Kidney capillary endothelial cell (primary cell): Measurements from ENCODE around the gene NHSL2.
A peak's percentile ranks its signal among the peaks of the same experiment; 100 is the strongest.
"Not testable (repeated sequence)": the region's sequence is repeated elsewhere in the genome, so short reads cannot be mapped to it uniquely, and the experiment has no call there.

ENCODE experiments used
- DNase-seq: peaks from one replicate; pipeline ENCODE4 v3.0.0-alpha.2; 2018; ENCODE audit warnings: low spot score

Gene NHSL2

DNA sequence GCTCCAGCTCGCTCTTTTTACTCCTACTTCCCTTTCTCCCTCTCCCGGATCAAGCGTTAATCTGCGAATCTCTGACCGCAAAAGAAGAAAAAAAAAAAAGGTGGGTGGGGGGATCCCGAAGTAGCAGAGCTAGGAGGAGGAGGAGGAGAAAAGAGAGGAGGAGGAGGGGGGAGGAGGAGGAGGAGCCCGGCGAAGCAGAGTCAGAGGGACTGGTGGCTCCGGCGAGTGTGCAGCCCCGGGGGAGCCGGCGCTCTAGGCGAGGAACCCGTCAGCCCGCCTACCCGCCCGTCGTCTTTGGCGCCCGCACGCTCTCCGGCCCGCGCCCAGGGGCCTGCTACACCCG, at the start of gene NHSL2:
TSS of gene NHSL2 (plus strand) at position 203 of the 343 bp plus-strand sequence.
- DNase-seq: no peak

DNA sequence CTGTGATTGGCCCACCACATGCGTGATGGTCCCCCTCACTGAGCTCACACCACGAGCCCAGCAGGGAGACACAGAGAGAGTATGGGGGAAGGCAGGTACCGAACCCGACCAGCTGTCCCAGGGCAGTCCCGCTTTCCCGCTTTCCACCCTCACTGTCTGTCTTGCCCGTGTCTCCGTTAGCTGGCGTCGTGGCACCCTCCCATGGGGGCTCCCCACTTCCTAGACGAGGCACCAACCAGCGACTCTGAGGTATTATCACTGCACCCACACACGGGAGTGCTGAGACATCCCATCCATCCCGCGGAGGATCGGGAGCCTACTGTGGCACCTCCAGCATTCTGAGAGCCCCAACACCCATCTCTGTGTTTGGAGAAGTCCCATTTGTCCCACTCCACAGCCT, 43.0 kb upstream of the NHSL2 start:
- DNase-seq: no peak

GRCh38 chrX:71869566-71869965, 41.1 kb upstream of the NHSL2 start:
- not testable (repeated sequence) for DNase-seq

DNA sequence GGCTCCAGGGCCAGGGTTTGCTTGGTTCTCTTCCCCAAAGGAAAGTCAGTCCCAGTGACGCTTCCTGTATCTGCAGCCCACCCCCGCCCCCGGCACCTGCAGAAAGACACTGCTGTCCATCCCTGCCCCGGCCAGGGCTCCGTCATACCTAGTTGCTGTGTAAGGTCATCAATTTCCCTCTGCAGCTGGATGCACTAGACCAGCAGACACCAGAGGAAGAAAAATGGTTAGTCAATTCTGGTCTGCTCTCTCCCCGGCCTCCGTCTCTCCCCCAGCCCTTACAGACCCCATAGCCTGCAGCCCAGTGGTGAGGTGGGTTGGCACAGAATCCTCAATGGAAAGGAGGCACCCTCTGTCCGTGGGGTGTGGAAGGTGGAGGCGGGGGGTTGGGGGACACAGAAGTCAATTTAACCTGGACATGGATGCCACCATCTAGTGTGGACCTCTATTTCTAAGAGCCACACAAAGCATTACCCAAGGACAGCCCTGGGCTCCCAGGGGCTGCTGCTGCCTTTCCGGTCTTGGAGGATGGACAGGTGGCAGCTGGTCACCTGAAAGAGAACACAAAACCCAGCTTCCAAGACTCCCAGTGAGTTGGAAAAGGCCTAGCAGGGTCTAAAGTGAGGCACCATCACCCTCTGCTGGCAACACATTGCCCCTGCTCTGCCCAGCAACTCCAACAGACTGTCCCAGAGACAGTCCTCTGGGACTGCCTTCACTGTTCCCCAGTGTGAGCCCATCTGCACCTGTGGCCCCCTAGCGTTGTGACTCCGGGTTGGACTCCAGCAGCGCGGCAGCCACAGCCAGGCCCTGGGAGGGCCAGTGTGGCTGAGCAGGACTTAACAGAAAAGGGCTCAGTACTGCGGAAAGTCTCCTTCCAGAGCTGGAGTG, 40.2 kb upstream of the NHSL2 start:
- DNase-seq: no peak

GRCh38 chrX:71871367-71871766, 39.3 kb upstream of the NHSL2 start:
- no peak for DNase-seq

DNA sequence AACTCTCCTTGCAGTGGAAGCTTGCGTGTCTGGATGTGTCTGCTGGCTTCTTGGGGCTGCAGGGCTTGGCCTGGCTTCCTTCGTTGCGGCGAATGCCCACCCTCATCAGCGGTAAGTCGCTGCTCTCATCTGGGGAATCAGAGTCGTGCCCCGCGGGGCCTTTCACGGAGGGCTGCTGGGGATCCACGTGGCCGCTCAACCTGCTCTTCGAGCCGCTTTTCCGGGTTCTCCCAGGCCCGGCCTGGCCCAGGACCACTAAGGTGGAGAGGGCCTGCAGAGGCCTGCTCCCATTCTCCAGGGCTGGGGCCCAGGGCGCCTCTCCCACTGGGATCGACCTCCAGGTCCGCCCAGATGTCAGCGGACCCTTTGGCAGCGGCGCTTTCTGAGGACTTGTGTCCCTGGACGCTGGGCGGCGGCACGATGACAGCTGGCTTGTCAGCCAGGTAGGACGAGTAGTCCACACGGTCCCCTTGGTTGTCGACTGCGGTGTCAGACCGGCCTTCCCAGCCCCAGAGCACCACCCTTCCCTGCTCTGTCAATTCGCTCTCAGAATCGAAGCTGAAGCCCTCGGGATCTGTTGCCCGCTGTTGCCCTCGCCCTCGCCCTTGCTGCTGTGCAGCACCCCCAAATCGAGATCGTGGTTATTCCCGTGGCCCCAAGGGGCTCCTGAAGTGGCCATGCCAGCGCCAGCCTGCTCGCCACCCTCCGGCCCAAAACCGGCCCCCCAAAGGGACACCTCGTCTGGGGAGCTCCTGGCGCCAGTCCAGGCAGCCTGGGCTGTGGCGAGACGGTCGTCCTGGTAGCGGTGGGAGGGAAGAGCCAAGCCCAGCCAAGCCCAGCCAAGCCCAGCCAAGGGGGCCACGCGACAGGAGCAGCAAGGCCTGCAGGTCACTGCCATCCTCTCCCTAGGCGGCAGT, 37.8 kb upstream of the NHSL2 start:
- no peak for DNase-seq

- DNase-seq: no peak
These were observed 37.2 kb upstream of the NHSL2 start for GRCh38 chrX:71873459-71873833.

- not testable (repeated sequence) for DNase-seq
These were observed 33.8 kb upstream of the NHSL2 start for GRCh38 chrX:71876841-71877240.

DNA sequence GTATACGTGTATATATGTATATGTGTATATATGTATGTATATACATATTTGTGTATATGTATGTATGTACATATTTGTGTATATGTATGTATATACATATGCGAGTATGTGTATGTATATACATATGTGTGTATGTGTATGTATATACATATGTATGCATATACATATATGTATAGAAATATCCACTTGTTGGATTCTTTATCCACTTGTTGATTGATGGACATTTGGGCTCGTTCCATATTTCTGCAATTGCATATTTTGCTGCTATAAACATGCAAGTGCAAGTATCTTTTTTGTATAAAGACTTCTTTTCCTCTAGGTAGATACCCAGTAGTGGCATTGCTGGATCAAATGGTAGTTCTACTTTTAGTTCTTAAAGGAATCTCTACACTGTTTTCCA, 25.5 kb upstream of the NHSL2 start:
- DNase-seq: no peak

DNA sequence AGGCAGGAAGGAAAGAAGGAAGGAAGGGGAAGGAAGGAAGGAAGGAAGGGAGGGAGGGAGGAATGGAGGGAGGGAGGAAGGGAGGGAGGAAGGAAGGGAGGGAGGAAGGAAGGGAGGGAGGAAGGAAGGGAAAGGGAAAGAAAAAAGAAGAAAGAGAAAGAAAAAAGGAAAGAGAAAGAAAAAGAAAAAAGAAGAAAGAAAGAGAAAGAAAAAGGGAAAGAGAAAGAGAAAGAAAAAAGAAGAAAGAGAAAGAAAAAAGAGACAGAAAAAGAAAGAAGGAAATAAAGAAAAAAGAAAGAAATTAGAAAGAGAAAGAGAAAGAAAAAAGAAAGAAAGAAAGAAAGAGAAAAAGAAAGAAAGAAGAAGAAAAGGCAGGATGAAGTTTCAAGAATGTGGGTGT, 15.0 kb upstream of the NHSL2 start:
- no peak for DNase-seq

- no peak for DNase-seq
These were observed 4.5 kb upstream of the NHSL2 start for GRCh38 chrX:71906144-71906543.

- no peak for DNase-seq
These were observed 2.3 kb upstream of the NHSL2 start for GRCh38 chrX:71908387-71908786.

DNA sequence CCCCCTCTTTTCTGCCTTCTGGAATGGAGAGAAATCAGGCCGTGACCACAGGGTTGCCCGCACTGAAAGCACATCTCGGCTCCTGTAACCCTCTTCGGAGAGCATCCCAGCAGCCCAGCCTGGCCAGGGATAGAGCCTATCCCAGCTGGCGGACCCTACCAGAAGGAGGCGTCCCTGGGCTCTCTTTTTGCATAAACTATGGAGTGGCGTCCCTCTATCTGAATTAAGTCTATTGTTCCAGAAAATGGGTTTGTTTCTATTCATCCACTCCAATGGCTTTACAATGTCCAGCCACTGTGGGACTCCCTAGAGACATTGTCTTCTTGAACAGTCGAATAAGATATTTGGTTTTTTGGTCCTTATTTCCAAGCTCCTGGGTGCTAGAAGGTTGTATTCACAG, 689 bp upstream of the NHSL2 start:
- no peak for DNase-seq

GRCh38 chrX:71910986-71911730, 513 bp downstream of the NHSL2 start:
- no peak for DNase-seq

- DNase-seq: no peak
These were observed 1.0 kb downstream of the NHSL2 start for GRCh38 chrX:71911731-71912050.

- no peak for DNase-seq
These were observed 1.5 kb downstream of the NHSL2 start for GRCh38 chrX:71912156-71912555.

DNA sequence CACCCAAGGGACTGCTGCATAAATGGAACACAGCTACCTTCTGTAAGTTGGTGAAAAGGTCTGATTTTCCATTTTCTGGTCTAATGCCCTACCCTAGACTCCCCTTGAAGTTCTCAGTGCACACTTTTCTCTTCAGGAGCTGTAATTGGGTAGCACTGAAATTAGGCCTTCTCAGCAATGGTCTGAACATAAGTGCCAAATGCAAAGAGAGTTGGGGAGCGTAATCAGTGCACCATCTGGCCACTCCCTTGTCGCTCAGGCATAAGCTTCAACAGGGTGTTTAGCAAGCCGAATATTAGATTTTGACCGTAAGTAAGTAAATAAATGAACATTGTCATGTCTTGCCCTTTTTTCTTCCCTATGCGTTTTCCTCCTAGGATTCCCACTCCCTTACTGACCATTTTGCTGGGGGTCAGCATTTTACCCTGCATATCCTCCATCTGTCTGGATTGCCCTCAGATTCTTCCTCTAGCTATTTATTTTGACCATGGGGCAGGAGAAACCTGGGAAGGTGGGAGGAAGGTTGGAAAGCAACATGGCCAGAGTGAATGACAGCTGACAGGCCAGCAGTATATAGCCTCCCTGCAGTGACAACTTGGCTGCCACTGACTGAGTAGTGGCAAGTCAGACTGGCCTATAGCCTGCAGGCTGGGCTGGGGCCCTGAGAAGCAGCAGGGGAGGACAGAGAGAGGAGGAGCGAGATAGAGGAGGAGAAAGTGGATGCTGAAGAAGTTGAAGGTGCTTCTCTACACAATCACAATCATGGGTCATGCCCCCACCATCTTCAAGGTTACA, 2.7 kb downstream of the NHSL2 start:
- DNase-seq: no peak

DNA sequence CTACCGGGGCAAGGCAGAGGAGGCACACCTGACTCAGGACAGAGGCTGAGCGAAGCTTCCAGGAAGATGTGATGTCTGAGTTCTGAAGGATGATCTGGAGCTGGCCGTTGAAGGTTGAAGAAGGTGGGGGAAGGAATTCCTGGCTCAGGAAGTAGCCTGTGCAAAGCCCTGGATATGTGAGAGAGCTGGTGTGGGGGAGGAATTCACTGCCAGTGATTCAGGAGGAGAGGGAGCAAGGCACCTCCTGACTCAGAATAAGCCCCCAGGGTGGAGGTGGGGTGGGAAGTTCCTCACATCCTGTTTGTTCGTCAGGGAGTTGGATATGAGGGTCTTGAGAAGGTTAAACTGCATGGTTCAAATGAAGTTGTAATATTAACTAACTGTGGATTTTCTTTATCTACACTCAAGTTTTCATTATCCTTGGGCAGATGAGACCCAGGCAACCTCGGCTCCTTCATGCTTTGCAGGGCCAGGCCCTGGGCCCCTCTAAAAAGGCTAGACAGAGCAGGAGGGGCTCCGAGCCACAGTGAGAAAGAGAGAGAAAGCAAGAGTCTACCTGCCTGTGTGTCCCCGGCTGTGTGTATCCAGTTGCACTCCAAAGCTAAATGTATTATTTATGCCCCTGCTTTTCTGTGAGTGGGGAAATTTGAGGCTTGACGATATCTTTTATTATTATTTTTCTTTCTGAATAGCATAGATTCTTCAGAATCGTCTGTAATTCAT, 7.1 kb downstream of the NHSL2 start:
- DNase-seq: peak; percentile 61

GRCh38 chrX:71919431-71919830, 8.8 kb downstream of the NHSL2 start:
- DNase-seq: no peak

GRCh38 chrX:71919886-71920285, 9.2 kb downstream of the NHSL2 start:
- no peak for DNase-seq

DNA sequence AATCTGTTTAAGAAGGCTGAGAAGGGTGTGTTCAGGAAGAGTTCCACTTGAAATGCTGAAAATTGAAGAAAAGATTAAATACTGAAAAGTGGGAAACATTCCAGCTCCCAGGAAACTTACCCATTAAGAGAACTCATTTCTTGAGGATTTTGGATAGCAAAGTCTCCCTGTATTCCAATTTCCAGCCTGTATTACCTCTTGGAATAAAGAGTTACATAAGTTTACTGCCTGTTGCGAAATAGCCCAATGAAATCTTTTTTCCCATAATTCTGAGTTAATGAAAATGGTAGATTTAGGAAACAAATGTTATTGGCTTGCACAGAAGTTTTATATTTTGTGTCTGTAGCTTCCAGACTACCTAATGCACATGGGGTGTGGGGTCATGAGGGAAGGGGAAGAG, 12.0 kb downstream of the NHSL2 start:
- no peak for DNase-seq
